Upper lobe of left lung (tissue), 6 donors: ENCODE data around the gene PSMD1. TPM values are rescaled to one million over a fixed set of nuclear protein-coding genes. Genes with fewer than 3 reads are reported as not detected.
A peak's percentile ranks its signal among the peaks of the same experiment; 100 is the strongest.

Experiments
- ATAC-seq, 2 donors: fragments of 200-7000 bp; cut with Tn5 transposase; one replicate each; pipeline ENCODE4 v1.9.1; 2022; ENCODE audit warnings: mild to moderate bottlenecking in 2 of 2, moderate library complexity in 2 of 2; ENCODE audit not compliant: low FRiP score in 2 of 2
- DNase-seq, 2 donors: peaks; one replicate each; pipeline ENCODE4 v3.0.0-alpha.2; 2019 to 2020
- H3K27ac ChIP-seq, 4 donors: fragments of 200-600 bp; sonication (generic); one replicate each; pipeline ENCODE4 v1.5.1; 2016 to 2019
- H3K27me3 ChIP-seq, 4 donors: fragments of 200-600 bp; sonication (generic); one replicate each; pipeline ENCODE4 v1.5.1; 2017 to 2019
- H3K36me3 ChIP-seq, 4 donors: fragments of 200-600 bp; sonication (generic); one replicate each; pipeline ENCODE4 v1.5.1; 2016 to 2019
- H3K4me1 ChIP-seq, 4 donors: fragments of 200-600 bp; sonication (generic); one replicate each; pipeline ENCODE4 v1.5.1; 2018 to 2019
- H3K4me3 ChIP-seq, 4 donors: fragments of 200-600 bp; sonication (generic); one replicate each; pipeline ENCODE4 v1.5.1; 2017 to 2019; ENCODE audit warnings: mild to moderate bottlenecking in 2 of 4, moderate library complexity in 1 of 4
- H3K9me3 ChIP-seq, 4 donors: fragments of 200-600 bp; sonication (generic); one replicate each; pipeline ENCODE4 v1.5.1; 2018 to 2019
- CTCF ChIP-seq, 6 experiments: fragments of 450-650 bp in 4 of 6; fragments of 200-600 bp in 2 of 6; sonication (generic) in 2 of 6; IDR thresholded peaks; one replicate each; pipeline ENCODE4 v1.5.1; 2016 to 2019; ENCODE audit warnings: antibody characterized with exemption in 6 of 6
- EP300 ChIP-seq, 4 donors: sonication (generic); formaldehyde crosslinking; IDR thresholded peaks; one replicate each; pipeline ENCODE4 v1.5.1; 2017; ENCODE audit warnings: antibody characterized with exemption in 4 of 4, control low read depth in 2 of 4
- POLR2A ChIP-seq, 4 donors: fragments of 450-650 bp; IDR thresholded peaks; one replicate each; pipeline ENCODE4 v1.5.1; 2016 to 2017; ENCODE audit warnings: antibody characterized with exemption in 4 of 4, mild to moderate bottlenecking in 2 of 4
- POLR2AphosphoS5 ChIP-seq, 2 donors: sonication (generic); formaldehyde crosslinking; IDR thresholded peaks; one replicate each; pipeline ENCODE4 v1.5.1; 2017; ENCODE audit warnings: antibody characterized with exemption in 2 of 2
- WGBS, 2 donors: methylation state at CpG; one replicate each; pipeline ENCODE4 v1.1.5; 2017 to 2018; 5-methylcytosine and 5-hydroxymethylcytosine counted together
- total RNA-seq, 6 donors: library from RNA; depleted of rRNA in 4 of 6; stranded (reverse); fragments of >200 nt in 4 of 6; gene quantifications; one replicate each; pipeline versions ENCODE4 v1.1.0 to v1.2.1, GENCODE V29; 2016 to 2021
- donor health status: DM: no; HTN: no; CAD: no; lungs with moderate emphysema.
- donor health status: DM: no; HTN: yes; CAD: no; lungs with severe emphysema.

The PSMD1 gene
- total RNA-seq, 6 donors from 2014 or later: 24.6 to 68.1 (median 57.0) TPM

DNA sequence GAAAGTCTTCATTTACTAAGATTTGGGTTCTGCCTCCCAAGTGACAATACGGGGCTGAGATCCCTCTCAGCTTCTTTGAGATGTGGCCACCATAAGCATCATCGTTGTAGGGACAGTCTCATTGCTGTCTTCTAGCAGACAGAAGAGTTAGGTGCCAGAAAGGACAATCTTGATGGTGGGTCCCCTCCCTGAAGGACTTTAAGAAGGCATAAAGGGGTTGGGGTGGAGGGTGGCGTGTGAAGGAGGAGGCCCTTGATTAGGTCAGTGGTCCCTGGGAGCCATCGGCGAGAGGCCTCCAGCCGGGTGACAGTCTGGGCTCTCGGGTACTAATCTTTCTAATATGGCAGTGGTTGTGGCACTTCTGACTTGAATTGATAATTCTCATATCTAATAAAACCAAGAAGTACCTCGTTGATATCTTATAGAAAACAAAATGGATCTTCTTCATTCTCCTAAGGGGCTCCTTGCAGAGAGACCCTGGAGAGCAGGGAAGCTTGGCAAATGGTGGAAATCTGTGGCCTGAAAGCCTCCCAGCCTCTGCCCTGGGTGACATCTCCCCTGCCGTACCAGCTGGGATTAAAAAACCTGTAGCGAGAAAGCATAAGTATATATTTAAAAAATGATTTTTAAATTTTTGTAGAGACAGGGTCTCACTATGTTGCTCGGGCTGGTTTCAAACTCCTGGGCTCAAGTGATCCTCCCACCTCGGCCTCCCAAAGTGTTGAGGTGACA, 7.2 kb upstream of the PSMD1 start:
- WGBS, 2 donors: 84 to 85% methylated on average over 12 of the region's 12 CpGs
- Histone ChIP-seq H3K4me1 (peaks cover 0 to 14% (median 6%) of the 10 kb centered on the region in 4 donors), H3K27ac (no peak overlapping the region), H3K36me3 (no peaks in the 10 kb centered on the region), H3K9me3 (no peaks in the 10 kb centered on the region), H3K4me3 (no peak overlapping the region), H3K27me3 (no peaks in the 10 kb centered on the region)
- no peak for TF ChIP-seq CTCF (IDR thresholded peaks at IDR 0.05)
- DNase-seq (no peak), ATAC-seq (no peak)

DNA sequence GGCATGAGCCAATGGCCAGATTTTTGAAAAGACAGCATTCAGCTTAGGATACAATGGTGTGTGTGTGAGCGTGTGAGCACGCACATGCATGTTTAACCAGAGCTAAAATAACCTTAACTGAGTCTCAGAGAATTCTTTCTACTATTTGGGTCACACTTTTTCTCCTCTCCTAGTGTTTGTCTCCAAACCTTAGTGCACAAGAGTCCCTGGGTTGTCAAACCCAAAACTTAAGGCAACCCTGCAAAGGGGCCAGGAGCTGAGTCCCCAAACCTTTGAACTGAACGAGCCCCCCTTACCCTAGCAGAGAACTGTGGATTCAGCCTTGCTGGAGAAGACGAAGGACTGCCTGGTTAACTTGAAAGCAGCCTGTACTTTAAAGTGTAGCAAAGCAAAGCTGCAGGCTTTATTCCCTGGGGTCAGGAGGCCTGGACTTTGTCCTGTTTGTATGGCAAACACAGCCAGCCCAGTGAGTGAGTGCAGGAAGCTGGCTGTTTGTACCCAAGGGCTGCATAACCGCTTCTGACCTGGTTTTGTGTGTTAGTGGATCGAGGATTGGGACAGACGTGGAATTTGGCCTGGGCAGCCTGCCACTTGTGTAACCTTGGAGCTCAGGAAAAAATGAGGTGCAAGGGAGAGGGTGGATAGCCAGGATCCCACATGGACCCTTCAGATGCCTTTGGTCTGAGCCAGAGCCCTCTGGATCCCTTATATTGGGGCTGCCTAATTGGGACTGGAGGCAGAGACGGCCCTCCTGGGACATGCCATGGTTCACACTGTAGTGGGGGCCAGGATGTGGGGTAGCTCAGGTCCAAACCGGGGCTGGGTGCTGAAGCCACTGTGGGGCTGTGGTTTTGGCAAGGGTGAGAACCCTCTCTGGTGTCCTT, 6.4 kb upstream of the PSMD1 start:
- no peaks in the 10 kb centered on the region for H3K36me3 ChIP-seq
- 51 to 70% methylated on average over 9 of the region's 9 CpGs for WGBS, 2 donors
- TF ChIP-seq EP300 (IDR thresholded peaks at IDR 0.05) (no peak), POLR2A (IDR thresholded peaks at IDR 0.05) (no peak), CTCF (IDR thresholded peaks at IDR 0.05) (no peak), POLR2AphosphoS5 (IDR thresholded peaks at IDR 0.05) (no peak)
- H3K27me3 ChIP-seq: no peaks in the 10 kb centered on the region
- H3K9me3 ChIP-seq: no peaks in the 10 kb centered on the region
- ATAC-seq (no peak), DNase-seq (no peak)
- no peak overlapping the region for H3K4me3 ChIP-seq
- H3K27ac ChIP-seq: no peak overlapping the region
- H3K4me1 ChIP-seq: peaks cover 0 to 14% (median 6%) of the 10 kb centered on the region in 4 donors

GRCh38 chr2:231051116-231051515, 5.6 kb upstream of the PSMD1 start:
- DNase-seq: peak in 1 of 2 donors; percentile 39
- no peak overlapping the region for H3K27ac ChIP-seq
- 88% methylated on average over 5 of the region's 5 CpGs for WGBS, 2 donors
- no peaks in the 10 kb centered on the region for H3K36me3 ChIP-seq
- TF ChIP-seq POLR2AphosphoS5 (IDR thresholded peaks at IDR 0.05): no peak
- TF ChIP-seq POLR2A (IDR thresholded peaks at IDR 0.05): no peak
- TF ChIP-seq CTCF (IDR thresholded peaks at IDR 0.05): no peak
- no peak for TF ChIP-seq EP300 (IDR thresholded peaks at IDR 0.05)
- no peak overlapping the region for H3K4me3 ChIP-seq
- ATAC-seq: no peak
- no peaks in the 10 kb centered on the region for H3K27me3 ChIP-seq
- H3K4me1 ChIP-seq: peaks cover 0 to 17% (median 6%) of the 10 kb centered on the region in 4 donors
- H3K9me3 ChIP-seq: no peaks in the 10 kb centered on the region

DNA sequence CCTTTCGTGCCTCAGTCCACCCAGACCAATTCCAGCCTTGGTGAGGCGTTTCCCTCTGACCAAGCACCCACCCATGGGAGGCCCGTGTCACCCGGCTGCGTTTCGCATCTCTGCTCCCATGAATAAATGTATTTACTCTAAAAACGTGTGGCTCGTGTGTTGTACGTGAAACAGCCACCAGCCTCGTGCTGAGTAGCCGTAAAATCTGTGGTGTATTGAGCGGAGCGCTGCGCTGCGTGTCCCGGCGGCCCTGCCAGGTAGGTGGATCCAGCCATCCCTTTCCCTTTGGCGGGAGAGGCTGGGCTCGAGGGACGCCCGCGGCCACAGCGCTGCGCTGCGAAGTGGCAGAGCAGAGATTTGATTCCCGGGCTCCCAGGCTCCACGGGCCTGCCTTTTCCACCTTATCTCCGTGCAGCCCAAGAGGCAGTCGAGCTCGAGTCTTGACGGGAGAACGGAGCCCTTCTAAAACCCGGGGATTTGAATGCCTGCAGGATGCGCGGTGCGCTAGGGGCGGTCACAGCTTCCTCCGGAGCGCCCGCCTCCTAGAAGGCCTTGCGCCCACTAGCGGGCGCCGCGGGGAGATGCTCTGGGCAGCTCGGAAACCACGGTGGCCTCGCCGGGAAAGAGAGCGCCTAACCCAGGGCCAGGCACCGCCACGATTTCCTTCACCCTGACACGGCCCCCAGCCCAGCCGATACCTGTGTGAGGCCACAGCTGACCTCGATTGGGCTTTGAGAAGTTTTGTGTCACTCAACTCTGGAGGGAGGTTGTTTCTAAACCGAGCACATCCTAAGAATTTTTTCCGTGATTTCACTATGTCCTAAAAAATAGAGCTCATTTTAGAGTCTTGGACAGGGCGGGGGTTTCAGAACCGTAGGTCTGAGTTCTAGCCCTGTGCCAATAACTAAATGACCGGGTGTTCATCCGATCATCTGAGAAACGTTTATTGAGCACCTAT, 3.9 kb upstream of the PSMD1 start:
- peak; percentile 89 to 91 for ATAC-seq
- H3K27ac ChIP-seq: peak overlapping the region in 2 of 4 donors; percentile 41 to 67
- TF ChIP-seq CTCF (IDR thresholded peaks at IDR 0.05) (peak; percentile 67 to 92 (median 86)), EP300 (IDR thresholded peaks at IDR 0.05) (no peak)
- peak overlapping the region; percentile 67 to 72 (median 68) for H3K4me3 ChIP-seq
- no peaks in the 10 kb centered on the region for H3K36me3 ChIP-seq
- DNase-seq: peak; percentile 86 to 96
- H3K27me3 ChIP-seq: no peaks in the 10 kb centered on the region
- 8 to 23% methylated on average over 21 to 62 of the region's 62 CpGs for WGBS, 2 donors
- H3K9me3 ChIP-seq: no peaks in the 10 kb centered on the region
- H3K4me1 ChIP-seq: peaks cover 2 to 27% (median 11%) of the 10 kb centered on the region in 4 donors
